HG02588 (cell line): Measurements from ENCODE around the gene CASQ2.

Experiments used
- ATAC-seq: cut with Tn5 transposase; IDR thresholded peaks from one replicate; pipeline ENCODE4 v1.9.1; 2021; ENCODE audit warnings: mild to moderate bottlenecking, moderate library complexity; ENCODE audit not compliant: unreplicated experiment

Gene CASQ2

GRCh38 chr1:115768549-115768948 is at the start of gene CASQ2:
Gene CASQ2, minus strand, starts transcription at chr1:115768714. Its CDS starts 173 bp downstream, at chr1:115768541.
- ATAC-seq: no peak

- ATAC-seq: no peak
These were observed 47.2 kb upstream of the CASQ2 start for GRCh38 chr1:115815694-115816093.

GRCh38 chr1:115814685-115815398 is 46.3 kb upstream of the CASQ2 start:
- no peak for ATAC-seq

- no peak for ATAC-seq
These were observed 45.2 kb upstream of the CASQ2 start for GRCh38 chr1:115813727-115814126.

GRCh38 chr1:115811140-115811828 is 42.8 kb upstream of the CASQ2 start:
- ATAC-seq: no peak

GRCh38 chr1:115810609-115811008 is 42.1 kb upstream of the CASQ2 start:
- ATAC-seq: no peak

- no peak for ATAC-seq
These were observed 41.3 kb upstream of the CASQ2 start for GRCh38 chr1:115809847-115810246.

- ATAC-seq: no peak
These were observed 40.6 kb upstream of the CASQ2 start for GRCh38 chr1:115809076-115809475.

GRCh38 chr1:115807723-115808122 is 39.2 kb upstream of the CASQ2 start:
- ATAC-seq: no peak

GRCh38 chr1:115805597-115805996 is 37.1 kb upstream of the CASQ2 start:
- ATAC-seq: no peak

GRCh38 chr1:115802416-115802815 is 33.9 kb upstream of the CASQ2 start:
- no peak for ATAC-seq

- no peak for ATAC-seq
These were observed 29.0 kb upstream of the CASQ2 start for GRCh38 chr1:115797486-115797885.

GRCh38 chr1:115796897-115797296 is 28.4 kb upstream of the CASQ2 start:
- no peak for ATAC-seq

- ATAC-seq: no peak
These were observed 27.5 kb upstream of the CASQ2 start for GRCh38 chr1:115796036-115796435.

GRCh38 chr1:115794976-115795639 is 26.6 kb upstream of the CASQ2 start:
- no peak for ATAC-seq

- ATAC-seq: no peak
These were observed 24.6 kb upstream of the CASQ2 start for GRCh38 chr1:115793162-115793561.

- no peak for ATAC-seq
These were observed 23.3 kb upstream of the CASQ2 start for GRCh38 chr1:115791816-115792215.

GRCh38 chr1:115790846-115791245 is 22.3 kb upstream of the CASQ2 start:
- no peak for ATAC-seq

- ATAC-seq: no peak
These were observed 21.8 kb upstream of the CASQ2 start for GRCh38 chr1:115790356-115790755.

GRCh38 chr1:115783311-115783710 is 14.8 kb upstream of the CASQ2 start:
- ATAC-seq: no peak

- no peak for ATAC-seq
These were observed 14.2 kb upstream of the CASQ2 start for GRCh38 chr1:115782571-115783281.
